Testis (tissue), 3 donors: ENCODE measurements around the gene HRH3. TPM values are rescaled to one million over a fixed set of nuclear protein-coding genes. Genes with fewer than 3 reads are reported as not detected.

Experiments
- DNase-seq: peaks from one replicate; pipeline ENCODE4 v3.0.0-alpha.2; 2019
- H3K27ac ChIP-seq, 2 donors: fragments of 200-600 bp; sonication (generic); one replicate each; pipeline ENCODE4 v1.5.1; 2019
- H3K27me3 ChIP-seq: fragments of 200-600 bp; sonication (generic); one replicate; pipeline ENCODE4 v1.5.1; 2019
- H3K36me3 ChIP-seq: fragments of 200-600 bp; sonication (generic); one replicate; pipeline ENCODE4 v1.5.1; 2017; ENCODE audit warnings: low read depth; ENCODE audit errors: missing control alignments
- H3K4me1 ChIP-seq: fragments of 200-600 bp; sonication (generic); one replicate; pipeline ENCODE4 v1.5.1; 2019
- H3K4me3 ChIP-seq, 2 donors: fragments of 200-600 bp; sonication (generic); one replicate each; pipeline ENCODE4 v1.5.1; 2017 to 2019
- H3K9me3 ChIP-seq: fragments of 200-600 bp; sonication (generic); one replicate; pipeline ENCODE4 v1.5.1; 2017
- POLR2A ChIP-seq: fragments of 450-650 bp; IDR thresholded peaks from one replicate; pipeline ENCODE4 v1.6.1; 2017; ENCODE audit warnings: antibody characterized with exemption, mild to moderate bottlenecking, moderate library complexity
- WGBS, 2 donors: methylation state at CpG; one replicate each; pipeline ENCODE4 v1.1.5; 2018; 5-methylcytosine and 5-hydroxymethylcytosine counted together
- intact Hi-C: fragments of 100-400 bp; cut with DNase I; formaldehyde crosslinking; loops from one replicate; pipeline ENCODE4 v1.15.1; 2023; ENCODE audit warnings: low total_unique reads
- polyA plus RNA-seq: library from polyadenylated mRNA; stranded (reverse); fragments of 350-450 nt; fragmentation: Illumina TruSeq; extraction: RNeasy Lipid Tissue Mini Kit (QIAGEN cat#74804); gene quantifications from one replicate; pipeline ENCODE4 v1.2.3, GENCODE V29; 2014; ENCODE audit warnings: low read depth, low replicate concordance; ENCODE audit not compliant: insufficient read depth
- total RNA-seq, 2 donors: library from RNA; depleted of rRNA; stranded (reverse); fragments of >200 nt; gene quantifications; one replicate each; pipeline ENCODE4 v1.2.3, GENCODE V29; 2016
- TF ChIP-seq, protein P1 (sequence below), 3 experiments: fragments of 450-650 bp in 2 of 3; fragments of 200-600 bp in 1 of 3; sonication (generic) in 1 of 3; IDR thresholded peaks; one replicate each; pipeline ENCODE4 v1.5.1; 2016 to 2019; ENCODE audit warnings: antibody characterized with exemption in 3 of 3, mild to moderate bottlenecking in 2 of 3, moderate library complexity in 1 of 3

HRH3 gene
- total and polyA plus RNA-seq, 3 donors from 2014 or later = 0.67 to 2.5 (median 1.1) TPM

DNA sequence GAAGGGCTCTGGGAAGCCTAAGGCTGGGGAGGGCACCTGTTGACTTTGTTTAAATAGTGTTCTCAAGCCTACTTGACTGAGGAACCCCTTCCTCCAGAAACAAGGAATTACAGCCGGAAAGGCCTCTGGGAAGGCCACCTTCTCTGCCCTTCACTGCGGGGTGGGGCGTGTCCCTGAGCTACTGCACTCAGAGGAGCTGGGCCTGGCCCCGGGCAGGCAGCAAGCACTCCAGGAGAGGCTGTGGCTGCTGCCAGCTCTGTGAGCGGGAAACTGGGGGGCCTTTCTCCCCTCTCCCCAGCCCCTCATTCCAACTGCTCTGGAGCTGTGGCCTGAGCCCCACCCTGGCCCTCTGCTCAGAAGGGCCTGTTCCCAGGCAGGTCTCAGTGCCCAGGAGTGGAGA lies 14.3 kb upstream of the HRH3 start:
- H3K4me1 ChIP-seq = peaks cover 22% of the 10 kb centered on the region
- WGBS, 2 donors = 50 to 80% methylated on average over 5 of the region's 5 CpGs
- no peaks in the 10 kb centered on the region for H3K36me3 ChIP-seq
- TF ChIP-seq POLR2A = no peak
- TF ChIP-seq, protein P1, sequence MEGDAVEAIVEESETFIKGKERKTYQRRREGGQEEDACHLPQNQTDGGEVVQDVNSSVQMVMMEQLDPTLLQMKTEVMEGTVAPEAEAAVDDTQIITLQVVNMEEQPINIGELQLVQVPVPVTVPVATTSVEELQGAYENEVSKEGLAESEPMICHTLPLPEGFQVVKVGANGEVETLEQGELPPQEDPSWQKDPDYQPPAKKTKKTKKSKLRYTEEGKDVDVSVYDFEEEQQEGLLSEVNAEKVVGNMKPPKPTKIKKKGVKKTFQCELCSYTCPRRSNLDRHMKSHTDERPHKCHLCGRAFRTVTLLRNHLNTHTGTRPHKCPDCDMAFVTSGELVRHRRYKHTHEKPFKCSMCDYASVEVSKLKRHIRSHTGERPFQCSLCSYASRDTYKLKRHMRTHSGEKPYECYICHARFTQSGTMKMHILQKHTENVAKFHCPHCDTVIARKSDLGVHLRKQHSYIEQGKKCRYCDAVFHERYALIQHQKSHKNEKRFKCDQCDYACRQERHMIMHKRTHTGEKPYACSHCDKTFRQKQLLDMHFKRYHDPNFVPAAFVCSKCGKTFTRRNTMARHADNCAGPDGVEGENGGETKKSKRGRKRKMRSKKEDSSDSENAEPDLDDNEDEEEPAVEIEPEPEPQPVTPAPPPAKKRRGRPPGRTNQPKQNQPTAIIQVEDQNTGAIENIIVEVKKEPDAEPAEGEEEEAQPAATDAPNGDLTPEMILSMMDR (IDR thresholded peaks at IDR 0.05) = no peak
- H3K9me3 ChIP-seq = no peaks in the 10 kb centered on the region
- H3K27ac ChIP-seq = no peak overlapping the region
- intact Hi-C loops = no loop called here
- no peak overlapping the region for H3K4me3 ChIP-seq
- no peaks in the 10 kb centered on the region for H3K27me3 ChIP-seq
- no peak for DNase-seq

DNA sequence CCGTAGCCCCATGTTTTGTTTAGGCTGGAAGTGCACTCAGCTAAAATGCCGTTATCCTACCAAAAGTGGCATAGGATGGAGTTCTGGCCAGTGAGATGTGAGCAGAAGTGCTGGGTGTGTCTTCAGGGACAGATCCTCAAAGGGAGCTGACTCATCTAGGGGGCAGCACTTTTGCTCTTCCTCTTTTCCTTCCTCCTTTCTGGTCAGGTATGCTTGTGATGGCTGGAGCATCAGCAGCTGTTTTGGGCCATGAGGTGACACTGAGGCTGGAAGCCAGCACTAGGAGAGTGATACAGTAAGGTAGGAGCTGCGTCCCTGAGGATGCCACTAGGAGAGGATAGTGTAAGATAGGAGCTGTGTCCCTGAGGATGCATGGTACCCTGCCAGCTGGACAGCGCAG lies 13.6 kb upstream of the HRH3 start:
- no peaks in the 10 kb centered on the region for H3K27me3 ChIP-seq
- intact Hi-C loops = no loop called here

DNA sequence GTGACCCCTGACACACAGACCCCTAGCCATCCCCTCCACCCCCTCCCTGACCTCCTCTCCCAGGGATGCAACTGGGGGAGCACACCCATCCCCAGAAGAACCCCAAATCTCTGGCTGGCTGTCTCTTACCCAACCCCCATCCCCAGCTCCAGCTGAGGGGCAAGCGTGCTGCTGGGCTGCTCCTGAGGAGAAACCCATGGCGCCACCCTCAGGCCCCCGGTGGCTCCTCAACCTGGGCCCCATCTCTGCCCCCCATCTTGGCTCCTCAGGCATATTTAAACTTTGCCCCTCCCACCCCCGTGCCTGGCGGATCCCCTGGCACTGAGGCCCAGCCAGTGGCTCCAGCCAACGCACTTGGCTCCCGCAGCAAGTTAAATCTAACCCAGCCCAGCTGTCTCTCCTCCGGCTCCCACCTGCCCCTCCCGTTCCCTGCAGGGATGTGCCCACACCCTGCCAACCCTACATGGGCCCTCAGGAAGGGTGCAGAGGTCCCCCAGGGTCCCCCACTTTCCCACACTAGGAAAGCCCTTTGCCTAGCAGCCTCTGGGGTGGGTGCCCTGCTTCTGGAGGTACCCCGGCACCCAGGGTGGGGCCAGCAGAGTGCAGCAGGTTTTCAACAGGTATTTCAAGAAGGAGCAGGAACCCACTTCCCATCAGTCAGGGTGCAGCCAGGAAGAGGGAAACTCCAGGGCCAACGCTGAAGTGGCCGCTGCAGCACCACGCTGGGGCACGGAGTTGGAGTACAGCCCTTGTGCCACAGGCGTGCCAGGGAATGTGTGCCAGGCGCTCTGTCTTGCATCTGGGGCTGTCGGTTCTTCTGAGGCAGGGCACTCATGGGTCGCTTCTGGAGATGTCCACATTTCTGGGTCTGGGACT lies 12.9 kb upstream of the HRH3 start:
- Histone ChIP-seq H3K27me3 (no peaks in the 10 kb centered on the region), H3K27ac (no peak overlapping the region), H3K4me3 (no peak overlapping the region), H3K36me3 (no peaks in the 10 kb centered on the region), H3K9me3 (no peaks in the 10 kb centered on the region), H3K4me1 (peaks cover 20% of the 10 kb centered on the region)
- intact Hi-C loops = no loop called here
- TF ChIP-seq, protein P1 (IDR thresholded peaks at IDR 0.05) = no peak
- no peak for TF ChIP-seq POLR2A
- DNase-seq = no peak
- 69 to 74% methylated on average over 15 to 18 of the region's 18 CpGs for WGBS, 2 donors

More for the DNA sequence above, 13.6 kb upstream of the HRH3 start:
- DNase-seq = no peak
- no peaks in the 10 kb centered on the region for H3K36me3 ChIP-seq
- H3K27ac ChIP-seq = no peak overlapping the region
- 96 to 100% methylated on average over 4 of the region's 4 CpGs for WGBS, 2 donors
- no peaks in the 10 kb centered on the region for H3K9me3 ChIP-seq
- H3K4me3 ChIP-seq = no peak overlapping the region
- peaks cover 20% of the 10 kb centered on the region for H3K4me1 ChIP-seq
- TF ChIP-seq, protein P1 (IDR thresholded peaks at IDR 0.05) = no peak
- no peak for TF ChIP-seq POLR2A

DNA sequence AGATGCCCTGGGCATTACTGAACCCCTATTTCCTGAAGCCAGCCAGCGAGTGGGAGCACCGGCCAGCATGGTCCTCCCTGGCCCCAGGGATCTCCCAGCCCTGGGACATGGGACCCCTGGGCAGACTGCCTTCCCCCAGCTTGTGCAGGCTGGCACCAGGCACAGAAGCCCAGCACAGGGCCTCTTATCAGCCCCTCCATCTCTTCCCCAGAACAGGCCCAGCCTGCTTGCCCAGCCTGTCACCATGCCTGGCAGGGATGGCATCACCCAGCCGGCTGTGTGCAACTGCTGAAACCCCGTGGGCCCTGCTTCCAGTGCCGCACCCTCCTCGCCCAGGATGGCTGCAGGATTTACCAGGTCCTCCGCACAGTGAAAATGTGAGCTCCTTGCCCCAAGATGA lies 12.1 kb upstream of the HRH3 start:
- DNase-seq = no peak
- Histone ChIP-seq H3K4me3 (no peak overlapping the region), H3K27ac (no peak overlapping the region), H3K27me3 (no peaks in the 10 kb centered on the region), H3K9me3 (no peaks in the 10 kb centered on the region), H3K36me3 (no peaks in the 10 kb centered on the region), H3K4me1 (peaks cover 15% of the 10 kb centered on the region)
- WGBS, 2 donors = 93 to 95% methylated on average over 6 to 7 of the region's 7 CpGs
- TF ChIP-seq POLR2A = no peak
- TF ChIP-seq, protein P1 (IDR thresholded peaks at IDR 0.05) = no peak
- intact Hi-C loops = no loop called here

DNA sequence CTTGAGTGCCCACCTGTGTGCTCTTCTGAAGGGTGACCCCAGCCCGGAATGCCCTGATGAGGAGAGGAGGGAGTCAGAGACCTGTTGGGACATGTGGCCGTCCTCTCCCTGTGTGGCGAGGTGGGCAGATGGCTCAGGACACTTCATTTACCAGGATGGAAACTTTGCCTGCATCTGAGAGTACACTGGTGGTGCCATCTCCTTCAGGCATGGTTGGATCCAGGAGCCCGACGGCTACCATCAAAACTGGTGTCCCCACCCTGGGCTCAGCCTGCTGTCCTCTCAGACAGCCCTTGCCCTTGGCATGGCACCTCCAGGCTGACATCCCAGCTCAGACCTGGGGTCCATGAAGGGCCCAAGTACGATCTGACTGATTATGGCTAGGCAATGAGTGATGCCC lies 11.2 kb upstream of the HRH3 start:
- WGBS, 2 donors = 80 to 93% methylated on average over 2 to 6 of the region's 6 CpGs

More for the DNA sequence above, 11.2 kb upstream of the HRH3 start:
- Histone ChIP-seq H3K27me3 (no peaks in the 10 kb centered on the region), H3K27ac (no peak overlapping the region), H3K4me3 (no peak overlapping the region), H3K9me3 (no peaks in the 10 kb centered on the region), H3K4me1 (peaks cover 13% of the 10 kb centered on the region), H3K36me3 (no peaks in the 10 kb centered on the region)
- TF ChIP-seq POLR2A = no peak
- TF ChIP-seq, protein P1 (IDR thresholded peaks at IDR 0.05) = no peak
- DNase-seq = no peak
- intact Hi-C loops = no loop called here
